Activated CD4-positive, alpha-beta T cell treated with anti-CD3 and anti-CD28 coated beads, Interleukin-2, amount 50 U/mL, for 4 hours (primary cell): Measurements from ENCODE around the gene TOR4A.

ENCODE experiments used
- DNase-seq, 2 experiments: peaks; one replicate each; pipeline ENCODE4 v3.0.0-alpha.2; 2020

Gene TOR4A

DNA sequence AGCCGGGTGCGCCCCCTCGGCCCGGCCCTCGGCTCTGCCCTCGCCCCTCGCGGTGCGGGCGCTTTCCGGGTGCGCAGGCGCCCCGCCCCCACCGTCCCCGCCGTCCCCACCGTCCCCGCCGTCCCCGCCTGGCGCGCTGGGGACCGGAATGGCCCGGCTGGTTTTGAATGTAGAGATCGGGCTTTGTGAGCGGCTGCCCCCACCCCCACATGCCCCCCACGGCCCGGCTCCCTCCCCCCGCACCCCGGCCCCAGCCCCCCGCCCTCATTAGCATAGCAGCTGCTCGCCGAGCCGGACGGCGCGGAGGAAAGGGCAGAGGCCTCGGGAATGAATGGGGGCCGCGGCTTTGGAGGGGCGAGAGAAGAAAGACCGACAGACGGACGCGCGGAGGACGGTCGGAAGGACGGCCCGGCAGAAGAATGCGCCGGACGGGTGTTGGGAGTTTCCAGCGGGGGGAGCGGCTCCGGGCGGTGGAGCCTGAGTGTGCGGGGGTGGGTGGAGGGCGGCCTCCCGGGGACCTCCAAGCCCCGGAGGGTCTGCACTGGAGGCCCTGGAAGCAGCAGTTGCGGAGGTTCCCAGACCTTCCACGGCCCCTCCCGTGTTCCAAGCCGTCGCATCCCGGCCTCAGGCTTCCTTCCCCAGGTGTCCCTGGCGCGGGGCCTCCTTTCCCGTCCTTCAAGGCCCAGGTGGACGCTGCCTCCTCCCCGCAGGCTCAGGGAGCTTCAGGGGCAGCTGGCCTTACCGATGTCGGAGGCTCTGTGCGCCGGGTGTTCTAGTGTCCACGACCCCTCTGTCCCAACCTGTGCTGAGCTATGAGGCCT, 18.5 kb downstream of the TOR4A start:
- no peak for DNase-seq

DNA sequence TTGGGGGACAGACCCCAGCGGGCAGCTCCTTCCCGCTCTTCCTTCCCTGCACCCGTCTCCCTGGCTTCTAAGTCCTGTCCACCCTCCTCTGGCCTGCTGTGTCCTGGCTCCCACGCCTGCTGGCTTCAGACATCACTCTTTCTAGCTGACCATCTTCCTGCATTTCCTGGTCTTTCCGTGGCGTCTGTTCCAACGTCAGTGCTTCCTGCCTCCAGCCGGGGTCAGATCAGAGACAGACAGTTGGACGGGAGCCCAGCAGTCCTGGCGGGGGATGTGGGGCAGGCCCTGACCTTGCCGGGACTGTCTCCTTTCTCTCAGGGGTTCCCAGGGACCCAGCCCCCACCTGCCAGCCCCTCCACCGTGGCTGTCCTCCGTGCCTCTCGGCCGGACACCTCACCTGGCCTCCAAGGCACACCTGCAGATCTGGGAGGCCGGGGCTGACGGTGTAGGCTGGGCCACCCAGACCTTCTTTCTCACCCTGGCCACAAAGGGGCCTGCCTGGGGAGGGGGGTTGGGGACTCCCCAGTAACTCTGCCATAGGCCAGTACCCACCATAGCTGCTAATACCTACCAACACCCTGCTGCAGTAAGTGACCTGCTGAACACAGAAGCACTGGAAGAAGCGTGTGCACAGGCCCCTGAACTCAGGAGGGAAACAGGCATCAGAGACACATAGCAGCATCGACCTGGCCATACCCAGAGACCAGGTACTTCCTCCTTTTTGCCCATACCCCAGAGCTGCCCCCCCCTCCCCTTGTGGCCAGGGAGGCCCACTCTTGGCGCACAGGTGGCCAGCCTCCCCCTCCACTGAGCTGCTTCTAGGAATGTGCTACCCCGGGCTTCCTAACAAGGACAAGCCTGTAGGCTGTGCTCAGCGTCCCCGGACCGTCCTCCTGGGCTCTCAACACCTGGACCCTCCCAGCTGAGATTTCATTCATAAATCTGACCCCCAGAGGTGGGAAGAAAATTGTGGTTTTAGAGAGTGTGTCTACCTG, 19.4 kb downstream of the TOR4A start:
- no peak for DNase-seq

GRCh38 chr9:137297966-137298365, 20.4 kb downstream of the TOR4A start:
- DNase-seq = no peak

GRCh38 chr9:137298401-137299202, 21.1 kb downstream of the TOR4A start:
- no peak for DNase-seq

- DNase-seq = no peak
Observed at GRCh38 chr9:137299203-137299565, 21.7 kb downstream of the TOR4A start.

- no peak for DNase-seq
Observed at GRCh38 chr9:137299938-137300337, 22.4 kb downstream of the TOR4A start.

DNA sequence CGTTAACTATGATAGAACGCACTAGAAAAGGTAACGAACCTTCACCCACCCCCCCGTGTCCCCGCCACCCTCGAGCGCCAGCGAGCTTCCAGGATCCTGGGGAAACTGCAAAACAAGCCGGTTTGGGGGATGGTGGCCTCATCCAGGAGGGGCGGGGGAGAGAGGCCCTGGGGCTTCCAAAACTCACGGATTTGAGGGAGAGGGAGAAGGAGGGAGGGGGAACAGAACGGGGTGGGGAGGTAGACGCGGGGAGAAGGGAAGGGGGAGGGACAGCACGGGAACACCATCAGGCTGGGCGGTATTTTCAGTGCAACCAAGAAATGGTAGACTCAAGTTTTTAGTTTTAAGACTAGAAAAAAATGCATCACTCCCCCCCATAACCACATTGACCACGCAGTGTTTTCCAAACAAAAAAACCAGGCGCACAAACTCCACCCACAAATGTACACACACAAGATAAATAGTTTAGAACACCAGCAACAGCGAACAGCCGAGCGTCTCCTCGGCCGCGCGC, 23.1 kb downstream of the TOR4A start:
- DNase-seq = no peak

DNA sequence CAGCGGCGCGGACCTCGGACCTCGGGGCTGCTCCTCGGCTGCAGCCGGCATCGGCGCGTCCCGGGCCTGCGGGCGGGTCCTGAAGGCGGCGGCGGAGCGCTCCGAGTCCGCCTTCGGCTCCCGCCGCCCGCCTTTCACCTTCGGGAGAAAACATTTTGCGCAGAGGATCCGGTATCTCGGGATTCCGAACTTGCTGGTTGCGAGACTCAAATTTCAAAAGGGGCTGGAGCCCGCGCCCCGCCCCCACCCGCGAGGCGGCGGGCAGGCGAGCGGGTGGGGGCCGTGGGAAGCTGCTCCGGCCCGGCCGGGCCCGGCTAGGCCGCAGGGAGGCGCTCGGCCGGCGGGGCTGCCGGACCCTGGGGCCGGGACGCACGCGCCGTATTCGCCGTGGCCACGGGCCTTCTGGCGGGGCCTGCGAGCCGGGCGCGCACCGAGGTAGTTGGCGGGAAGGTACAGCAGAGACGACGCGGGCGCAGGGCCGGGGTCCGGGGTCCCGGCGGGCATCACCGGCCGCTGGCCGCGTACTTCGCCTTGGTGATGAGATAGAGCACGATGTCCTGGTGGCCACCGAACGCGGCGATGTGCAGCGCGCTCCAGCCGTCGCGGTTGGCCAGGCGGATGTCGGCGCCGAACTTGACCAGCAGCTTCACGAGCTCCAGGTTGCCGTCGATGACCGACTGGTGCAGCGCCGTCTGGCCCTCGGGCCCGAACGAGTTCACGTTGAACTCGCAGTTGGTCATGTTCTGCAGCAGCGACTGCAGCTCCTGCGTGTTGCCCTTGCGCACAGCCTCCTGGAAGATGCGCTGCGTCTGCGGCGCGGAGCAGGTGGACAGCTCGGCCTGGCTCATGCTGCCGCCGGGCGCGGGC, 23.8 kb downstream of the TOR4A start:
- no peak for DNase-seq

GRCh38 chr9:137302118-137302448, 24.6 kb downstream of the TOR4A start, which contains the start of gene NRARP:
Gene NRARP (minus strand): TSS chr9:137302271. CDS start chr9:137301928, 343 bp downstream.
- DNase-seq = peak; percentile 89 to 93

- DNase-seq = no peak
Observed at GRCh38 chr9:137302449-137303150, 25.1 kb downstream of the TOR4A start.

- no peak for DNase-seq
Observed at GRCh38 chr9:137303151-137303892, 25.8 kb downstream of the TOR4A start.

DNA sequence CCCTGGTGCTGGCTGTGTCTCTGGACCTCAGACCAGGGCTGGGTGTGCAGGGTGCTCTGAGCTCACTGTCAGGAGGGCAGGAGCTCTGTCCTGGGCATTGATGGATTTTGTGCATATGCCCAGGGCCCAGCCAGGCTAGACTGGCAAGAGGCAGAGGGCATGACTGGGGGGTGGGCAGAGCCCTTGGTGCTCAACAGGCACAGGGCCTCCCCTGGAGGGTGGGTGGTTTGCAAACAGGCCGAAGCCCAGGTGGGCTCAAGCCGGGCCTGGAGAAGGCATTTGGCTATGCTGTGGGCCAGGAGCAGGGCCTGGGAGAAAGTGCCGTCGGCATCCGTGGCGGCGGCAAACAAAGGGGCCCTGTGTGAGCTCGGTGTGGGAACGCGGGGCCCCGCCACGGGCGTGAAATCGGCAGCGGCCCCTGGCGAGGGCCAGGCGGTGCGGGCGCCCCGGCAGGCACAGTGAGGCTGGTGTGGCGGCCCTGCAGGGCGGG, 26.4 kb downstream of the TOR4A start:
- no peak for DNase-seq

GRCh38 chr9:137304383-137305059, 27.0 kb downstream of the TOR4A start:
- DNase-seq = no peak

DNA sequence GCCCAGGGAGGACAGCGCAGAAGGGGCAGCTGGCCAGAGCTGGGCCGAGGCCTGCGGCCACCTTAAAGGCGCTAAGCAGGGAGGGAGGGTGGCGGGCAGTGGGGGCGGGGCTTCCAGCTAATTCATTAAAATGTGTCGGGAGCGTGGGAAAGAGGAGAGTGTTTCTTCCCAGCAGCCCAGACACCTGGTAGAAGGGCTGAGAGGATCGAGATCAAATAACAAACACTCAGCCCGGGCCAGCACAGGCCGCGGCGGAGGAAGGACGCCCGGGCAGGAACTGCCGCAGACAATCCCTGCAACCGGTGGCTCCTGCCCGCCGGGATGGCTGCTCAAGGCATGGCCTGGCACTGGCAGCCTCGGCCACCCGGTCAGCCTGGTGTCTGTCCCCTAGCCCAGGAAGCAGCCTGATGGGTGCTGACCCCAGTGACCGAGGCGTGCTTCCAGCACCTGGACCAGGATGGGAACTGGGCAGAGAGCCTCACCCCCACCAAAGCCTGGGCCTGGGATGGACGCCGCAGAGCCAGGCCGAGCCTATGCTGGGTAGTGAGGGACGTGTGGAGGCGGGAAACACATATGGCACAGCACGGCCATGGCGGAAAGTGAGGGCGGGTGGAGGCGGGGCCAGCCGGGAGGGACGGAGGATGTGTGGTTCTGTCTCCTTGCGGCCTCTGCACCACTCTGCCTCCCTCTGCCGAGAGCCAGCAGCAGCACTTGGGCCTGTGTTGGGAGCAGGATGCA, 27.7 kb downstream of the TOR4A start:
- DNase-seq = peak; percentile 49 to 52

DNA sequence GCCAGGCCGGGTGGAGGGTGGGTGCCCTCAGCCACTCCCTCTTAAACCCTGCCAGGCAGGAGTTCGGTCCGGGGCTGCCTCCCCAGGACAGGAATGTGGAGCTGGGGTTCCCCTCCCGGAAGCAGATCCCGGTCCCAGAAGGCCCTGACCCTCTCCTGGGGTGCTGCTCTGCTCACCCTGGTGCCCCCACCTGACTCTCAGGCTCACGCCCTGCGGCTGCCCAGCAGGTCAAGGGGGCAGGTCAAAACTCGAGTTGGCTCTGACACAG, 28.2 kb downstream of the TOR4A start:
- no peak for DNase-seq

- DNase-seq = no peak
Observed at GRCh38 chr9:137306066-137306849, 28.7 kb downstream of the TOR4A start.

GRCh38 chr9:137306850-137307254, 29.3 kb downstream of the TOR4A start:
- DNase-seq = no peak
